ENCODE measurements around the gene HSBP1L1.

Gene HSBP1L1

GRCh38 chr18:79930020-79930642 is 34.3 kb upstream of the HSBP1L1 start:
- DNase-seq: no peak

GRCh38 chr18:79931475-79931874 is 33.0 kb upstream of the HSBP1L1 start:
- DNase-seq: no peak

GRCh38 chr18:79932907-79933306 is 31.5 kb upstream of the HSBP1L1 start:
- DNase-seq: no peak

- no peak for DNase-seq
Measured at GRCh38 chr18:79933765-79934164, 30.7 kb upstream of the HSBP1L1 start.

GRCh38 chr18:79934311-79935097 is 29.9 kb upstream of the HSBP1L1 start:
- DNase-seq: no peak

GRCh38 chr18:79935098-79935480 is 29.4 kb upstream of the HSBP1L1 start:
- DNase-seq: no peak

GRCh38 chr18:79935499-79935898 is 28.9 kb upstream of the HSBP1L1 start:
- DNase-seq: no peak

- no peak for DNase-seq
Measured at GRCh38 chr18:79935925-79936324, 28.5 kb upstream of the HSBP1L1 start.

GRCh38 chr18:79936641-79937040 is 27.8 kb upstream of the HSBP1L1 start:
- no peak for DNase-seq

- DNase-seq: no peak
Measured at GRCh38 chr18:79937103-79937860, 27.2 kb upstream of the HSBP1L1 start.

- DNase-seq: no peak
Measured at GRCh38 chr18:79938196-79938595, 26.2 kb upstream of the HSBP1L1 start.

- DNase-seq: no peak
Measured at GRCh38 chr18:79939096-79939495, 25.3 kb upstream of the HSBP1L1 start.

- no peak for DNase-seq
Measured at GRCh38 chr18:79940126-79940813, 24.2 kb upstream of the HSBP1L1 start.

GRCh38 chr18:79940814-79941472 is 23.5 kb upstream of the HSBP1L1 start:
- DNase-seq: no peak

- no peak for DNase-seq
Measured at GRCh38 chr18:79941473-79942119, 22.8 kb upstream of the HSBP1L1 start.

- DNase-seq: no peak
Measured at GRCh38 chr18:79942211-79942610, 22.2 kb upstream of the HSBP1L1 start.

- no peak for DNase-seq
Measured at GRCh38 chr18:79942786-79943607, 21.4 kb upstream of the HSBP1L1 start.

GRCh38 chr18:79943608-79944125 is 20.8 kb upstream of the HSBP1L1 start:
- DNase-seq: no peak

GRCh38 chr18:79944126-79944731 is 20.2 kb upstream of the HSBP1L1 start:
- no peak for DNase-seq

- DNase-seq: no peak
Measured at GRCh38 chr18:79944746-79945117, 19.7 kb upstream of the HSBP1L1 start.
